RWPE1 (cell line): Measurements from ENCODE around the gene PCLAF.
A peak's percentile ranks its signal among the peaks of the same experiment; 100 is the strongest.
"Not testable (repeated sequence)": the region's sequence is repeated elsewhere in the genome, so short reads cannot be mapped to it uniquely, and the experiment has no call there.

Experiments used
- CTCF ChIA-PET: fragments of 350-600 bp; sonication (Branson Sonifier 250); formaldehyde crosslinking; extraction: SDS; loops from one replicate; lab custom pipeline; 2021; lab: Yijun Ruan, JAX
- POLR2A ChIA-PET: fragments of 400-600 bp; formaldehyde crosslinking; extraction: SDS; loops from one replicate; lab custom pipeline; 2020; ENCODE audit warnings: antibody characterized with exemption; ENCODE audit not compliant: low non-redundant PET; lab: Yijun Ruan, JAX
- DNase-seq: peaks from one replicate; pipeline ENCODE4 v3.0.0; 2012; ENCODE audit warnings: low spot score
- H3K27ac ChIP-seq: fragments of 450-650 bp; 2 replicates; pipeline ENCODE4 v1.5.1; 2017
- CTCF ChIP-seq: fragments of 450-650 bp; conservative IDR thresholded peaks from 2 replicates; pipeline ENCODE4 v1.5.1; 2017; ENCODE audit warnings: low read depth, mild to moderate bottlenecking

PCLAF gene

GRCh38 chr15:64389036-64389435, 7.8 kb upstream of the PCLAF start:
- CTCF ChIA-PET = no interaction called here
- no peak overlapping the region for H3K27ac ChIP-seq
- DNase-seq = no peak
- no peak for TF ChIP-seq CTCF
- POLR2A ChIA-PET = no interaction called here

- CTCF ChIA-PET = interaction anchor here (0.6 to 0.7 kb wide), 3 partner anchors 156 to 612 kb away, joined by 3 read pairs; no protein-coding TSS in a partner anchor
- peak within 1 kb of the TSS; percentile 77 for H3K27ac ChIP-seq
- TF ChIP-seq CTCF = no peak
- POLR2A ChIA-PET = interaction anchor here (0.5 kb wide), 1 partner anchor 90 kb away, joined by 4 read pairs; no protein-coding TSS in a partner anchor
- DNase-seq = peak; percentile 95
Measured at GRCh38 chr15:64387562-64388168, 6.4 kb upstream of the PCLAF start, which contains the start of gene TRIP4. Gene TRIP4 (plus strand): TSS chr15:64387836. CDS start chr15:64387864, 28 bp downstream.

- TF ChIP-seq CTCF = no peak
- CTCF ChIA-PET = no interaction called here
- POLR2A ChIA-PET = interaction anchor here (0.6 kb wide), 1 partner anchor 100 kb away, joined by 3 read pairs; no protein-coding TSS in a partner anchor
Measured at GRCh38 chr15:64386291-64386690, 5.0 kb upstream of the PCLAF start.

GRCh38 chr15:64383760-64384159, 2.5 kb upstream of the PCLAF start:
- ChIA-PET POLR2A (interaction anchor here (0.6 kb wide), 1 partner anchor 190 kb away, joined by 10 read pairs; no protein-coding TSS in a partner anchor), CTCF (no interaction called here)
- no peak for DNase-seq
- no peak overlapping the region for H3K27ac ChIP-seq
- TF ChIP-seq CTCF = no peak

More at GRCh38 chr15:64386291-64386690, 5.0 kb upstream of the PCLAF start:
- H3K27ac ChIP-seq = peak overlapping the region; percentile 51
- DNase-seq = no peak

GRCh38 chr15:64380130-64380870, 941 bp downstream of the PCLAF start:
- CTCF ChIA-PET = interaction anchor here (0.5 to 0.6 kb wide), 2 partner anchors 312 to 337 kb away, joined by 3 read pairs; no protein-coding TSS in a partner anchor
- POLR2A ChIA-PET, DNase-seq: not testable (repeated sequence)
- H3K27ac ChIP-seq = peak overlapping the region; percentile 81

- H3K27ac ChIP-seq = peak overlapping the region; percentile 66
- POLR2A ChIA-PET = no interaction called here
- CTCF ChIA-PET = interaction anchor here (0.5 kb wide), 1 partner anchor 337 kb away, joined by 3 read pairs; no protein-coding TSS in a partner anchor
- DNase-seq = no peak
- no peak for TF ChIP-seq CTCF
Measured at GRCh38 chr15:64379216-64379960, 1.9 kb downstream of the PCLAF start.
